H1 (cell line): Measurements from ENCODE around the gene BECN2. TPM values are rescaled to one million over a fixed set of nuclear protein-coding genes. Genes with fewer than 3 reads are reported as not detected.
A peak's percentile ranks its signal among the peaks of the same experiment; 100 is the strongest.

Source experiments
- CTCF ChIA-PET: fragments of 300-600 bp; sonication (Branson Sonifier 250); formaldehyde crosslinking; loops from one replicate; lab custom pipeline; 2021; ENCODE audit not compliant: partially characterized antibody; lab: Charles Lee
- POLR2A ChIA-PET: fragments of 300-600 bp; sonication (Branson Sonifier 250); formaldehyde crosslinking; loops from one replicate; lab custom pipeline; 2021; ENCODE audit warnings: inconsistent platforms; ENCODE audit not compliant: partially characterized antibody; lab: Charles Lee
- DNase-seq, 2 experiments: peaks; one replicate each; pipeline versions ENCODE4 v3.0.0 to v3.0.0-alpha.2; 2010 to 2022; ENCODE audit warnings: low spot score in 2 of 2, low read depth in 1 of 2, mixed read lengths in 1 of 2
- FAIRE-seq: peaks from 2 replicates; lab custom pipeline; 2011; peaks lifted over from hg19 to GRCh38; lab: Jason Lieb, UNC
- H2AFZ ChIP-seq: 2 replicates; pipeline ENCODE4 v1.8.1; 2012; ENCODE audit warnings: low read length, inconsistent platforms
- H2AK5ac ChIP-seq: 2 replicates; pipeline ENCODE4 v1.6.1; 2013; ENCODE audit warnings: low read depth, low read length
- H2BK120ac ChIP-seq: replicated peaks from 2 replicates; pipeline ENCODE3; 2013; ENCODE audit warnings: low read depth, low read length, inconsistent platforms
- H2BK12ac ChIP-seq: 2 replicates; pipeline ENCODE4 v1.6.1; 2013; ENCODE audit warnings: low read depth, low read length
- H2BK15ac ChIP-seq: 2 replicates; pipeline ENCODE4 v1.6.1; 2013; ENCODE audit warnings: low read length
- H2BK20ac ChIP-seq: 2 replicates; pipeline ENCODE4 v1.6.1; 2013; ENCODE audit warnings: low read length
- H2BK5ac ChIP-seq: 2 replicates; pipeline ENCODE4 v1.6.1; 2013; ENCODE audit warnings: low read depth, low read length
- H3K14ac ChIP-seq: 2 replicates; pipeline ENCODE4 v1.6.1; 2013; ENCODE audit warnings: inconsistent platforms; ENCODE audit not compliant: insufficient read length
- H3K18ac ChIP-seq: 2 replicates; pipeline ENCODE4 v1.6.1; 2013; ENCODE audit warnings: low read length; ENCODE audit errors: extremely low read depth
- H3K23ac ChIP-seq: 2 replicates; pipeline ENCODE4 v1.6.1; 2013; ENCODE audit warnings: inconsistent platforms; ENCODE audit not compliant: insufficient read length
- H3K23me2 ChIP-seq: 2 replicates; pipeline ENCODE4 v1.6.1; 2013; ENCODE audit warnings: low read depth, low read length
- H3K27ac ChIP-seq: 2 replicates; pipeline ENCODE4 v1.6.1; 2011; ENCODE audit warnings: low read depth, low read length, inconsistent platforms
- H3K27me3 ChIP-seq, 4 experiments: replicated peaks in 1 of 4; 1 replicate in 1 of 4; 2 replicates in 3 of 4; pipeline versions ENCODE4 v1.6.1 to v1.8.1; 2011 to 2013; ENCODE audit warnings: low read length in 3 of 4, mild to moderate bottlenecking in 3 of 4, inconsistent platforms in 2 of 4, mixed read lengths in 2 of 4, moderate library complexity in 1 of 4; ENCODE audit not compliant: control insufficient read depth in 3 of 4, insufficient read depth in 3 of 4; ENCODE audit errors: extremely low read depth in 1 of 4
- H3K36me3 ChIP-seq, 4 experiments: 2 replicates each; pipeline versions ENCODE4 v1.6.1 to v1.8.1; 2011 to 2013; ENCODE audit warnings: mild to moderate bottlenecking in 4 of 4, low read length in 3 of 4, moderate library complexity in 2 of 4, control low read depth in 1 of 4, inconsistent platforms in 1 of 4; ENCODE audit not compliant: insufficient read depth in 4 of 4, control insufficient read depth in 2 of 4
- H3K4ac ChIP-seq: replicated peaks from 2 replicates; pipeline ENCODE3; 2013; ENCODE audit warnings: low read length, low read depth, mixed read lengths, inconsistent platforms; ENCODE audit not compliant: insufficient read length
- H3K4me1 ChIP-seq, 4 experiments: replicated peaks in 1 of 4; 1 replicate in 1 of 4; 2 replicates in 3 of 4; pipeline versions ENCODE4 v1.6.1 to v1.8.1; 2011 to 2013; ENCODE audit warnings: low read length in 3 of 4, inconsistent platforms in 2 of 4, mixed read lengths in 1 of 4; ENCODE audit not compliant: insufficient read depth in 4 of 4, control insufficient read depth in 3 of 4
- H3K4me2 ChIP-seq, 2 experiments: 2 replicates each; pipeline versions ENCODE4 v1.6.1 to v1.8.1; 2011 to 2013; ENCODE audit warnings: low read depth in 2 of 2, low read length in 2 of 2, control low read depth in 1 of 2, inconsistent platforms in 1 of 2, mild to moderate bottlenecking in 1 of 2; ENCODE audit not compliant: insufficient read depth in 1 of 2
- H3K4me3 ChIP-seq, 4 experiments: fragments of 200-600, 300-600 bp in 1 of 4; sonication (generic), shearing (Covaris generic), sonication (Bioruptor Twin) in 1 of 4; 2 replicates each; pipeline versions ENCODE4 v1.5.1 to v1.8.1; 2011 to 2016; ENCODE audit warnings: low read length in 4 of 4, low read depth in 3 of 4, control low read depth in 2 of 4, inconsistent platforms in 2 of 4, mild to moderate bottlenecking in 2 of 4, mixed read lengths in 1 of 4, moderate library complexity in 1 of 4; ENCODE audit not compliant: insufficient read depth in 2 of 4; ENCODE audit errors: extremely low read depth in 1 of 4
- H3K56ac ChIP-seq: replicated peaks from 2 replicates; pipeline ENCODE3; 2013; ENCODE audit warnings: low read depth, mild to moderate bottlenecking, mixed read lengths, low read length, inconsistent platforms; ENCODE audit not compliant: insufficient read length
- H3K79me1 ChIP-seq: 2 replicates; pipeline ENCODE4 v1.6.1; 2013; ENCODE audit warnings: low read depth, low read length, control low read depth
- H3K79me2 ChIP-seq, 2 experiments: 2 replicates each; pipeline versions ENCODE4 v1.6.1 to v1.8.1; 2012 to 2013; ENCODE audit warnings: low read length in 2 of 2, mild to moderate bottlenecking in 2 of 2, inconsistent platforms in 1 of 2; ENCODE audit not compliant: insufficient read depth in 2 of 2, control insufficient read depth in 1 of 2
- H3K9ac ChIP-seq, 4 experiments: replicated peaks in 1 of 4; 1 replicate in 1 of 4; 2 replicates in 3 of 4; pipeline versions ENCODE4 v1.6.1 to v1.8.1; 2011 to 2013; ENCODE audit warnings: low read depth in 3 of 4, low read length in 3 of 4, control low read depth in 2 of 4, mild to moderate bottlenecking in 2 of 4, moderate library complexity in 2 of 4, inconsistent platforms in 1 of 4; ENCODE audit errors: extremely low read depth in 1 of 4
- H3K9me3 ChIP-seq, 2 experiments: 2 replicates each; pipeline versions ENCODE4 v1.6.1 to v1.8.1; 2012 to 2013; ENCODE audit warnings: mild to moderate bottlenecking in 2 of 2, moderate library complexity in 2 of 2, control low read depth in 1 of 2, inconsistent platforms in 1 of 2, low read depth in 1 of 2, low read length in 1 of 2, mixed read lengths in 1 of 2; ENCODE audit not compliant: insufficient read depth in 2 of 2
- H4K20me1 ChIP-seq, 2 experiments: replicated peaks in 1 of 2; 2 replicates each; pipeline versions ENCODE3 to v1.8.1; 2011 to 2013; ENCODE audit warnings: inconsistent platforms in 2 of 2, low read length in 2 of 2, mild to moderate bottlenecking in 1 of 2; ENCODE audit not compliant: insufficient read depth in 2 of 2, control insufficient read depth in 1 of 2
- H4K5ac ChIP-seq: 2 replicates; pipeline ENCODE4 v1.6.1; 2013; ENCODE audit warnings: low read length, low read depth, mixed read lengths, inconsistent platforms; ENCODE audit not compliant: insufficient read length
- H4K8ac ChIP-seq: 2 replicates; pipeline ENCODE4 v1.8.0; 2013; ENCODE audit warnings: mild to moderate bottlenecking, moderate library complexity, low read length, inconsistent platforms; ENCODE audit not compliant: insufficient read depth; ENCODE audit errors: extremely low read depth
- H4K91ac ChIP-seq: replicated peaks from 2 replicates; pipeline ENCODE3; 2013; ENCODE audit warnings: low read length, mixed read lengths, inconsistent platforms; ENCODE audit not compliant: insufficient read length
- CEBPB ChIP-seq: IDR thresholded peaks from 2 replicates; pipeline ENCODE4 v1.6.1; 2012; ENCODE audit warnings: low read depth, low read length
- CREB1 ChIP-seq: IDR thresholded peaks from 2 replicates; pipeline ENCODE4 v1.6.1; 2012; ENCODE audit warnings: inconsistent platforms
- KDM5A ChIP-seq: fragments of 200-600 bp; IDR thresholded peaks from 2 replicates; pipeline ENCODE4 v1.7.1; 2012; ENCODE audit warnings: mild to moderate bottlenecking, low read length, inconsistent platforms, mixed read lengths
- NANOG ChIP-seq: IDR thresholded peaks from 2 replicates; pipeline ENCODE4 v1.6.1; 2011; ENCODE audit warnings: low read length, low read depth, mild to moderate bottlenecking, inconsistent platforms; ENCODE audit not compliant: insufficient read depth, poor library complexity, severe bottlenecking
- SIRT6 ChIP-seq: IDR thresholded peaks from one replicate; pipeline ENCODE4 v1.7.1; 2012; ENCODE audit warnings: low read length, inconsistent platforms
- TEAD4 ChIP-seq: IDR thresholded peaks from 2 replicates; pipeline ENCODE4 v1.6.1; 2012; ENCODE audit warnings: low read depth, low read length, inconsistent platforms, mixed read lengths
- WGBS, 2 experiments: shearing (Covaris generic) in 1 of 2; methylation state at CpG; one replicate each; pipeline versions ENCODE4 v1.1.6 to v1.1.7; 2013 to 2015; ENCODE audit warnings: low lambda C conversion rate in 2 of 2, mixed read lengths in 2 of 2, inconsistent platforms in 1 of 2, low coverage in 1 of 2, missing lambda C conversion rate in 1 of 2; ENCODE audit not compliant: insufficient replicate concordance in 2 of 2, insufficient coverage in 1 of 2, insufficient read length in 1 of 2; ENCODE audit errors: extremely low coverage in 1 of 2, missing lambda C conversion rate in 1 of 2; 5-methylcytosine and 5-hydroxymethylcytosine counted together
- polyA plus RNA-seq, 7 experiments: library from polyadenylated mRNA; depleted of rRNA in 3 of 7; stranded (reverse) in 5 of 7; unstranded in 2 of 7; fragments of >200 nt in 5 of 7; fragments of 200-250 nt in 2 of 7; gene quantifications; 1 replicate in 5 of 7; 2 replicates in 1 of 7; 4 replicates in 1 of 7; pipeline versions ENCODE4 v1.2.1 to v1.2.3, GENCODE V29; 2011 to 2013; ENCODE audit warnings: missing spikeins in 2 of 7, mixed read lengths in 2 of 7
- total RNA-seq: library from RNA; stranded (reverse); fragmentation: NEBNext Ultra II Directional; extraction: Animal tissue kit (Norgen Biotek cat#: 25700); gene quantifications from 2 replicates; pipeline ENCODE4 v1.2.1, GENCODE V29; 2021
- TF ChIP-seq, protein P1 (sequence below): IDR thresholded peaks from 2 replicates; pipeline ENCODE4 v1.6.1; 2012; ENCODE audit warnings: low read length, inconsistent platforms

BECN2 gene
- total and polyA plus RNA-seq, 2 of the 8 experiments (the other 6 are each of a cell fraction or from before 2014, with no cell fraction given) = not detected

DNA sequence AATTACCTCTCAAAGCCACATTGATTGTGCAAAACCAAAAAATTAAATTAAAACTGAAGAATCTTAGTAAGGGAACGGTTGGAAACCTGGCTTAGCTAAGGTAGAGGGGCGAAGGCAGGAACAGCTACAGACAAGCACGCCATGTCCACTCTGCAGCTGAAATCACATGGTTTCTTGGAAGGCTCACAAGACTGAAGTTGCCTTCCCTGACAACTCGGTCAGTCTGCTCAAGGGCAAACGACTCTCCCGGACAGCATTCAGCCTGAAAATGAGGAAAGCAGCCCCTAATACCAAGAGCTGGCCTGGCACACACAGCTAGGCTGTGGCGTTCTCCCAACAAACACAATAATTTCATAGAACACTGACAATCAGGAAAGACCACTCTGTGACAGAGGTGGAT, 22.7 kb upstream of the BECN2 start:
- Histone ChIP-seq H3K23me2 (no peaks in the 10 kb centered on the region), H3K14ac (no peak overlapping the region), H3K4me1 (peaks cover 0 to 4% (median under 1%) of the 10 kb centered on the region in 4 experiments; a peak in 2 of 7 replicates), H4K8ac (no peak overlapping the region), H4K5ac (no peak overlapping the region), H2AK5ac (no peak overlapping the region), H2BK5ac (no peak overlapping the region), H3K18ac (0 out of 2 replicates have a peak overlapping the region, but pooled peaks have one; percentile 9), H3K4ac (no peak overlapping the region), H3K56ac (no peak overlapping the region), H3K27ac (no peak overlapping the region), H3K9me3 (peaks cover 0 to 3% of the 10 kb centered on the region in 2 experiments; a peak in 1 of 4 replicates), H3K9ac (no peak overlapping the region), H3K36me3 (no peaks in the 10 kb centered on the region), H3K4me3 (no peak overlapping the region), H2BK12ac (peak overlapping the region; percentile 50; the same call in 1 of the 2 replicates), H3K79me1 (no peaks in the 10 kb centered on the region), H4K91ac (no peak overlapping the region), H2BK120ac (peak overlapping the region; percentile 86), H2AFZ (0 out of 2 replicates have a peak overlapping the region, but pooled peaks have one; percentile 53), H2BK20ac (peak overlapping the region; percentile 34; the same call in 1 of the 2 replicates), H2BK15ac (no peak overlapping the region), H3K79me2 (no peaks in the 10 kb centered on the region), H4K20me1 (no peaks in the 10 kb centered on the region), H3K4me2 (no peak overlapping the region), H3K23ac (no peak overlapping the region), H3K27me3 (no peaks in the 10 kb centered on the region)
- POLR2A ChIA-PET = interaction anchor here (1.3 kb wide), 1 partner anchor 39 kb away, joined by 3 read pairs; no protein-coding TSS in a partner anchor
- no peak for FAIRE-seq
- CTCF ChIA-PET = interaction anchor here (0.5 to 3.2 kb wide), 4 partner anchors 38 to 85 kb away, joined by 3 to 15 read pairs (median 12); partner anchors contain the start of gene MAP1LC3C
- WGBS, 2 experiments = 84% methylated on average over 7 of the region's 7 CpGs; no CpG with 5 or more reads in 1 of the 2 experiments
- no peak for DNase-seq
- TF ChIP-seq SIRT6 (no peak), CREB1 (no peak), CEBPB (no peak), NANOG (no peak), TEAD4 (no peak), KDM5A (no peak)
- TF ChIP-seq, protein P1, sequence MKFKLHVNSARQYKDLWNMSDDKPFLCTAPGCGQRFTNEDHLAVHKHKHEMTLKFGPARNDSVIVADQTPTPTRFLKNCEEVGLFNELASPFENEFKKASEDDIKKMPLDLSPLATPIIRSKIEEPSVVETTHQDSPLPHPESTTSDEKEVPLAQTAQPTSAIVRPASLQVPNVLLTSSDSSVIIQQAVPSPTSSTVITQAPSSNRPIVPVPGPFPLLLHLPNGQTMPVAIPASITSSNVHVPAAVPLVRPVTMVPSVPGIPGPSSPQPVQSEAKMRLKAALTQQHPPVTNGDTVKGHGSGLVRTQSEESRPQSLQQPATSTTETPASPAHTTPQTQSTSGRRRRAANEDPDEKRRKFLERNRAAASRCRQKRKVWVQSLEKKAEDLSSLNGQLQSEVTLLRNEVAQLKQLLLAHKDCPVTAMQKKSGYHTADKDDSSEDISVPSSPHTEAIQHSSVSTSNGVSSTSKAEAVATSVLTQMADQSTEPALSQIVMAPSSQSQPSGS = no peak
